B cell (primary cell): ENCODE results near the gene CELF2.

ENCODE experiments used
- CTCF ChIP-seq: fragments of 200-600 bp; IDR thresholded peaks from one replicate; pipeline ENCODE4 v1.8.0; 2022; ENCODE audit warnings: antibody characterized with exemption, mild to moderate bottlenecking
- EZH2 ChIP-seq: IDR thresholded peaks from 2 replicates; pipeline ENCODE4 v1.6.1; 2012; ENCODE audit warnings: borderline replicate concordance, low read depth, mild to moderate bottlenecking, moderate library complexity, low read length; ENCODE audit not compliant: insufficient read depth, poor library complexity, severe bottlenecking

GRCh38 chr10:11275651-11276050 is 258.0 kb downstream of the CELF2 start:
- TF ChIP-seq CTCF (no peak), EZH2 (no peak)
